Endothelial cell (in vitro differentiated cells): ENCODE results near the gene GPR176. TPM values are rescaled to one million over a fixed set of nuclear protein-coding genes. Genes with fewer than 3 reads are reported as not detected.

Experiments
- DNase-seq: peaks from one replicate; pipeline ENCODE4 v3.0.0; 2021; ENCODE audit warnings: low spot score
- H3K27ac Mint-ChIP-seq: one replicate; pipeline ENCODE4 v1.8.0; 2021; ENCODE audit warnings: mixed read lengths, inconsistent platforms; ENCODE audit not compliant: unreplicated experiment
- H3K27me3 Mint-ChIP-seq: one replicate; pipeline ENCODE4 v1.8.0; 2021; ENCODE audit warnings: mild to moderate bottlenecking, moderate library complexity, mixed read lengths, inconsistent platforms; ENCODE audit not compliant: unreplicated experiment
- H3K36me3 Mint-ChIP-seq: one replicate; pipeline ENCODE4 v1.8.0; 2021; ENCODE audit warnings: mild to moderate bottlenecking, low read depth, mixed read lengths, inconsistent platforms; ENCODE audit not compliant: unreplicated experiment
- H3K4me1 Mint-ChIP-seq: one replicate; pipeline ENCODE4 v1.8.0; 2021; ENCODE audit warnings: mild to moderate bottlenecking, mixed read lengths, inconsistent platforms; ENCODE audit not compliant: unreplicated experiment
- H3K4me3 Mint-ChIP-seq: one replicate; pipeline ENCODE4 v1.8.0; 2021; ENCODE audit warnings: mild to moderate bottlenecking, mixed read lengths, inconsistent platforms; ENCODE audit not compliant: unreplicated experiment
- H3K9me3 Mint-ChIP-seq: one replicate; pipeline ENCODE4 v1.8.0; 2021; ENCODE audit warnings: mixed read lengths, inconsistent platforms; ENCODE audit not compliant: unreplicated experiment
- CTCF ChIP-seq: fragments of 200-600 bp; sonication (generic); IDR thresholded peaks from one replicate; pipeline ENCODE4 v1.5.0; 2021; ENCODE audit warnings: antibody characterized with exemption; ENCODE audit not compliant: unreplicated experiment
- total RNA-seq: library from RNA; stranded (reverse); fragmentation: NEBNext Ultra II Directional; extraction: Animal tissue kit (Norgen Biotek cat#: 25700); gene quantifications from one replicate; pipeline ENCODE4 v1.2.1, GENCODE V29; 2021; ENCODE audit not compliant: unreplicated experiment

The GPR176 gene
- total RNA-seq, 1 donor from 2014 or later = 2.4 TPM

GRCh38 chr15:39784638-39785037 lies 135.4 kb downstream of the GPR176 start:
- peak overlapping the region; percentile 96 for H3K27ac Mint-ChIP-seq
- no peak for DNase-seq
- no peaks in the 10 kb centered on the region for H3K9me3 Mint-ChIP-seq
- H3K4me1 Mint-ChIP-seq = peaks cover 37% of the 10 kb centered on the region
- no peak overlapping the region for H3K4me3 Mint-ChIP-seq
- H3K36me3 Mint-ChIP-seq = no peaks in the 10 kb centered on the region
- TF ChIP-seq CTCF = no peak
- H3K27me3 Mint-ChIP-seq = peaks cover 5% of the 10 kb centered on the region

- Mint-ChIP-seq H3K27ac (peak overlapping the region; percentile 96), H3K9me3 (no peaks in the 10 kb centered on the region), H3K4me1 (peaks cover 37% of the 10 kb centered on the region), H3K36me3 (no peaks in the 10 kb centered on the region), H3K4me3 (peak overlapping the region; percentile 90), H3K27me3 (peaks cover 5% of the 10 kb centered on the region)
- DNase-seq = no peak
- no peak for TF ChIP-seq CTCF
Observed at GRCh38 chr15:39784125-39784524, 135.9 kb downstream of the GPR176 start.

GRCh38 chr15:39783244-39783820 lies 136.7 kb downstream of the GPR176 start:
- Mint-ChIP-seq H3K27ac (peak overlapping the region; percentile 96), H3K9me3 (no peaks in the 10 kb centered on the region), H3K27me3 (peaks cover 5% of the 10 kb centered on the region), H3K36me3 (no peaks in the 10 kb centered on the region), H3K4me1 (peaks cover 37% of the 10 kb centered on the region), H3K4me3 (peak overlapping the region; percentile 90)
- DNase-seq = no peak
- TF ChIP-seq CTCF = no peak

GRCh38 chr15:39782441-39783138 lies 137.5 kb downstream of the GPR176 start, which contains the start of gene FSIP1:
FSIP1 (minus strand) TSS chr15:39782841; CDS start chr15:39776524, 6,317 bp downstream.
- H3K9me3 Mint-ChIP-seq = no peaks in the 10 kb centered on the region
- peak within 1 kb of the TSS; percentile 90 for H3K4me3 Mint-ChIP-seq
- H3K27ac Mint-ChIP-seq = peak within 1 kb of the TSS; percentile 96
- no peak for TF ChIP-seq CTCF
- no peaks in the 10 kb centered on the region for H3K36me3 Mint-ChIP-seq
- peaks cover 5% of the 10 kb centered on the region for H3K27me3 Mint-ChIP-seq
- H3K4me1 Mint-ChIP-seq = peaks cover 32% of the 10 kb centered on the region
- DNase-seq = peak; percentile 96

GRCh38 chr15:39781967-39782302 lies 138.1 kb downstream of the GPR176 start:
- DNase-seq = no peak
- no peaks in the 10 kb centered on the region for H3K36me3 Mint-ChIP-seq
- peak overlapping the region; percentile 70 for H3K27ac Mint-ChIP-seq
- peaks cover 32% of the 10 kb centered on the region for H3K4me1 Mint-ChIP-seq
- H3K9me3 Mint-ChIP-seq = no peaks in the 10 kb centered on the region
- TF ChIP-seq CTCF = no peak
- peaks cover 5% of the 10 kb centered on the region for H3K27me3 Mint-ChIP-seq
- peak overlapping the region; percentile 90 for H3K4me3 Mint-ChIP-seq
